Measurements from ENCODE around the gene RAP1GDS1.

The RAP1GDS1 gene

GRCh38 chr4:98289375-98289774 lies 28.2 kb downstream of the RAP1GDS1 start:
- no peak for TF ChIP-seq CTCF (IDR thresholded peaks at IDR 0.05)

GRCh38 chr4:98290511-98290910 lies 29.3 kb downstream of the RAP1GDS1 start:
- TF ChIP-seq CTCF (IDR thresholded peaks at IDR 0.05) = no peak

DNA sequence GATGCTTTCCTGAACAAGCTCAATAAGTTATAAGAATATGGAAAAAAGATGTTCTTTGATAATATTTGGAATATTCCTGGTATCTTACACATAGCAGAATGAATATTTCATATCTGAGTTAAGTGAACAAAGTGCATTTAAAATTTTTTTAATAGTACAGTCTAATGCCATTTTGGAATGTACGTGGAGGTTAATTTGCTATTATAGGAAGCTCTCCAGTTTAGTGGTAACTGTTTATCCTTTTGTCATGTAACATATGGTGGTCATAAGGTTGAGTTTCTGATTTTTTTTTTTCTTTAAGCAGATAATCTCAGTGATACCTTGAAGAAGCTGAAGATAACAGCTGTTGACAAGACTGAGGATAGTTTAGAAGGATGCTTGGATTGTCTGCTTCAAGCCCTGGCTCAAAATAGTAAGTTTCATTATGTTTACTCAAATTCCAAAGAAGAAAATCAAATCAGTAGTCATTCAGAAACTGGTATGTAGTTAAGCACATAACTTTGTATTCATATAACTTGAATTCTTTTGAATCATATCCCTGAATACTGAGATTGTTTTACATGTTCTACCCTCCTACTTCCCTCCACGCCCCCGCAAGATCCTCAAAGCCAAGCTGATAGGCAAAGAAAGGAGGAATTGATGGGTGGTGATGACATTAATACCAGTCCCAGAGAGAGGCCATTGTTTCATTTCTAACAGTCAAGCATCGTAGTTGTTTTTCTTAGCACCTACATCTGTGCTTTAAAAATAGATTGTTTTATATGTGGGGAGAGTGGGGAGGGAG lies 32.1 kb downstream of the RAP1GDS1 start:
- TF ChIP-seq CTCF (IDR thresholded peaks at IDR 0.05) = no peak

- TF ChIP-seq CTCF (IDR thresholded peaks at IDR 0.05) = no peak
These were observed 36.8 kb downstream of the RAP1GDS1 start for GRCh38 chr4:98298022-98298421.

DNA sequence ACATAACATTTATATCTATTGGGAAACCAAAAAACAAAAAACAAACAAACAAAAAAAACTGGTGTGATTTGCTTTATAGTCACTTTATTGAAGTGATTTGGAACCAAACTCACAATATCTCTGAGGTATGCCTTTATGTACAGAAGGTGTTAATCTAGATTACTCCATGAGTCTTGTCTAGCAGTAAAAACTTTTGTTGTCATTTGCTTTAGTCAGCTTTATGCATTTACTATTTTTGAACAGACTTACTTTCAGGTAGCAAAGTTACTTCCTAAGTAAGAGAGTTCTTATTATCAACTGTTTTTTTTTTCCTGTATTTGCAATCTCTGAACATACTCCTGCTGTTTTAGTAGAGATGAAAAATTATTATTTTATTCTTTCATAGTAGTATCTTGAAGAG lies 39.5 kb downstream of the RAP1GDS1 start:
- TF ChIP-seq CTCF (IDR thresholded peaks at IDR 0.05) = no peak

GRCh38 chr4:98305576-98305975 lies 44.4 kb downstream of the RAP1GDS1 start:
- no peak for TF ChIP-seq CTCF (IDR thresholded peaks at IDR 0.05)

GRCh38 chr4:98310867-98311266 lies 49.7 kb downstream of the RAP1GDS1 start:
- no peak for TF ChIP-seq CTCF (IDR thresholded peaks at IDR 0.05)

- TF ChIP-seq CTCF (IDR thresholded peaks at IDR 0.05) = no peak
These were observed 50.5 kb downstream of the RAP1GDS1 start for GRCh38 chr4:98311656-98312055.
